ENCODE measurements around the gene KRT39. TPM values are rescaled to one million over a fixed set of nuclear protein-coding genes. Genes with fewer than 3 reads are reported as not detected.

The KRT39 gene
- polyA plus RNA-seq, 1 donor (not counting 4 experiments of a cell fraction or from before 2014, with no cell fraction given): not detected

DNA sequence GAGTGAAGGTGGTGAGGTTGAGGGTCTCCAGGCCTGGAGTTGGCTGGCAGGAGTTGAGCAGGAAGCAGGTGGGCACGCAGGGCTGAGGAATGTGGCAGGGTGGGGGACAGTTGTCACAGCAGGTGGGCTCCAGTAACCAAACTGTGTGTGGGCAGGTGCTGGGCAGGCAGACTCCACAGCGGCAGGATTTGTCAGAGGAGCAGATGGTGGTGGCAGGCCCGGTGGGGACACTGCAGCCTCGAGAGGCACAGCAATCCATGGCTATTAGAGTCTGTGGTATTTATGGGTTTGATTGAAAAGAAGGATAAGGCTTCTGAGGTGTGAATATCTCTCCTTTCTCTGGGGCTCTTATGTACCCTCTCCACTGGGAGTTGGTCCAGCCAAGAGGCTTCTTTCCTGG lies 27.1 kb upstream of the KRT39 start, which contains the start of gene KRTAP3-3:
TSS of gene KRTAP3-3 (minus strand) at position 326 of the 400 bp plus-strand sequence. CDS start at position 259, 67 bp downstream.
- no peak within 1 kb of the TSS for H3K9ac ChIP-seq (ENCODE audit: control insufficient read depth, extremely low read depth, insufficient read depth, low read length)
- H2AFZ ChIP-seq (ENCODE audit: control insufficient read depth, low read length): no peak within 1 kb of the TSS
- no peaks in the 10 kb centered on the region for H4K20me1 ChIP-seq (ENCODE audit: control insufficient read depth, extremely low read depth, insufficient read depth, low read length)
- no peaks in the 10 kb centered on the region for H3K36me3 ChIP-seq (ENCODE audit: control insufficient read depth in 2 of 2, extremely low read depth in 1 of 2, insufficient read depth in 2 of 2, low read length in 2 of 2)
- H3K27me3 ChIP-seq (ENCODE audit: control insufficient read depth, extremely low read depth, insufficient read depth, low read length): no peaks in the 10 kb centered on the region
- no peak for FAIRE-seq
- no peak for DNase-seq (ENCODE audit: low read depth, low spot score)
- H3K9me1 ChIP-seq (ENCODE audit: control insufficient read depth, extremely low read depth, insufficient read depth, low read length): no peaks in the 10 kb centered on the region
- no peak within 1 kb of the TSS for H3K4me3 ChIP-seq (ENCODE audit: control insufficient read depth in 2 of 3, extremely low read depth in 1 of 3, insufficient read depth in 2 of 3, low read depth in 1 of 3, low read length in 3 of 3)
- TF ChIP-seq CTCF (optimal IDR thresholded peaks at IDR 0.05 in 1 of 3, IDR thresholded peaks at IDR 0.05 in 1 of 3, conservative IDR thresholded peaks at IDR 0.05 in 1 of 3; ENCODE audit: extremely low read depth in 1 of 3, insufficient read depth in 2 of 3, low read length in 3 of 3) (no peak), EZH2 (IDR thresholded peaks at IDR 0.05; ENCODE audit: low read length) (no peak)
- H3K27ac ChIP-seq (ENCODE audit: control insufficient read depth, insufficient read depth, low read length): no peak within 1 kb of the TSS
- no peak within 1 kb of the TSS for H3K4me2 ChIP-seq (ENCODE audit: control insufficient read depth, extremely low read depth, insufficient read depth, low read depth, low read length)
- dilution Hi-C loops (cut with MboI; ENCODE audit: extremely low pct_ligation_motif_present, low sequenced_read_pairs): no loop called here
- H3K79me2 ChIP-seq (ENCODE audit: control insufficient read depth, insufficient read depth, low read length): no peaks in the 10 kb centered on the region
- no peaks in the 10 kb centered on the region for H3K4me1 ChIP-seq (ENCODE audit: control insufficient read depth, extremely low read depth, insufficient read depth, low read length)
- no peaks in the 10 kb centered on the region for H3K9me3 ChIP-seq (ENCODE audit: control insufficient read depth, low read depth, low read length)

- H3K79me2 ChIP-seq (ENCODE audit: control insufficient read depth, insufficient read depth, low read length): no peaks in the 10 kb centered on the region
- no peaks in the 10 kb centered on the region for H3K27me3 ChIP-seq (ENCODE audit: control insufficient read depth, extremely low read depth, insufficient read depth, low read length)
- H3K9ac ChIP-seq (ENCODE audit: control insufficient read depth, extremely low read depth, insufficient read depth, low read length): no peak overlapping the region
- no peak overlapping the region for H2AFZ ChIP-seq (ENCODE audit: control insufficient read depth, low read length)
- FAIRE-seq (no peak), DNase-seq (ENCODE audit: low read depth, low spot score) (no peak)
- H3K4me1 ChIP-seq (ENCODE audit: control insufficient read depth, extremely low read depth, insufficient read depth, low read length): no peaks in the 10 kb centered on the region
- H3K4me3 ChIP-seq (ENCODE audit: control insufficient read depth in 2 of 3, extremely low read depth in 1 of 3, insufficient read depth in 2 of 3, low read depth in 1 of 3, low read length in 3 of 3): no peak overlapping the region
- no peak overlapping the region for H3K27ac ChIP-seq (ENCODE audit: control insufficient read depth, insufficient read depth, low read length)
- dilution Hi-C loops (cut with MboI; ENCODE audit: extremely low pct_ligation_motif_present, low sequenced_read_pairs): no loop called here
- H3K4me2 ChIP-seq (ENCODE audit: control insufficient read depth, extremely low read depth, insufficient read depth, low read depth, low read length): no peak overlapping the region
- H3K36me3 ChIP-seq (ENCODE audit: control insufficient read depth in 2 of 2, extremely low read depth in 1 of 2, insufficient read depth in 2 of 2, low read length in 2 of 2): no peaks in the 10 kb centered on the region
- no peaks in the 10 kb centered on the region for H3K9me3 ChIP-seq (ENCODE audit: control insufficient read depth, low read depth, low read length)
- no peaks in the 10 kb centered on the region for H4K20me1 ChIP-seq (ENCODE audit: control insufficient read depth, extremely low read depth, insufficient read depth, low read length)
- H3K9me1 ChIP-seq (ENCODE audit: control insufficient read depth, extremely low read depth, insufficient read depth, low read length): no peaks in the 10 kb centered on the region
- TF ChIP-seq EZH2 (IDR thresholded peaks at IDR 0.05; ENCODE audit: low read length) (no peak), CTCF (optimal IDR thresholded peaks at IDR 0.05 in 1 of 3, IDR thresholded peaks at IDR 0.05 in 1 of 3, conservative IDR thresholded peaks at IDR 0.05 in 1 of 3; ENCODE audit: extremely low read depth in 1 of 3, insufficient read depth in 2 of 3, low read length in 3 of 3) (no peak)
Measured at GRCh38 chr17:40993084-40993483, 26.3 kb upstream of the KRT39 start.
